ENCODE data around the gene KRT32. TPM values are rescaled to one million over a fixed set of nuclear protein-coding genes. Genes with fewer than 3 reads are reported as not detected.
"Not testable (repeated sequence)": the region's sequence is repeated elsewhere in the genome, so short reads cannot be mapped to it uniquely, and the experiment has no call there.

The KRT32 gene
- total RNA-seq, 1 experiment from 2014 or later, result 0.06 TPM

- DNase-seq (ENCODE audit: low read depth), result no peak
These were observed 37.5 kb downstream of the KRT32 start for GRCh38 chr17:41429667-41430066.

- no peak for DNase-seq (ENCODE audit: low read depth)
These were observed 38.4 kb downstream of the KRT32 start for GRCh38 chr17:41428591-41429291.

DNA sequence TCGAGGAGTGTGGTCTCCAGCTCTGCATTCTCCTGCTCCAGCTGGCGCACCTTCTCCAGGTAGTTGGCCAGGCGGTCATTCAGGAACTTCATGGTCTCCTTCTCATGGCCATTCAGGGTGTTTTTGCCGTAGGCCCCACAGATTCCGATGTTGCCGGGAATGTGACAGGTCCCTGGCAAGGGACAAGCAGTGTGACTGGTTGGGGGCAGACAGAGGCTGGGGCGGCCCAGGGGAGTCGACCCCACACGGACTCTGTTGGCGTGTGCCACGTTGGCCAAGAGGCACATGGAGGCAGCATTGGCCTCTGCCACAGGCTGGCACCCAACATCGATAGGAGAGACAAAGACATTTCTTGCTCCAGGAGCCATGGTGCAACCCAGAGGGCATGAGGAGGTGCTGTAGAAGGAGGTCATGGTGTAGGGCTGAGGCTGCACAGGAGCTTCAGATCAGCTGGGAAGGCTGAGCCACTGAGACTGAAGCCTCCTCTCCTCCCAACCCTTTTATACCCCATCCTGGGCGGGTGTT is 43.0 kb downstream of the KRT32 start, which contains the start of gene KRT37:
TSS of gene KRT37 (minus strand) at position 475 of the 525 bp plus-strand sequence. CDS start at position 413, 62 bp downstream.
- no peak for DNase-seq (ENCODE audit: low read depth)

- not testable (repeated sequence) for DNase-seq (ENCODE audit: low read depth)
These were observed 44.6 kb downstream of the KRT32 start for GRCh38 chr17:41422586-41422985.

- DNase-seq (ENCODE audit: low read depth), result no peak
These were observed 45.6 kb downstream of the KRT32 start for GRCh38 chr17:41421617-41422016.

GRCh38 chr17:41421116-41421515 is 46.1 kb downstream of the KRT32 start:
- DNase-seq (ENCODE audit: low read depth), result no peak

DNA sequence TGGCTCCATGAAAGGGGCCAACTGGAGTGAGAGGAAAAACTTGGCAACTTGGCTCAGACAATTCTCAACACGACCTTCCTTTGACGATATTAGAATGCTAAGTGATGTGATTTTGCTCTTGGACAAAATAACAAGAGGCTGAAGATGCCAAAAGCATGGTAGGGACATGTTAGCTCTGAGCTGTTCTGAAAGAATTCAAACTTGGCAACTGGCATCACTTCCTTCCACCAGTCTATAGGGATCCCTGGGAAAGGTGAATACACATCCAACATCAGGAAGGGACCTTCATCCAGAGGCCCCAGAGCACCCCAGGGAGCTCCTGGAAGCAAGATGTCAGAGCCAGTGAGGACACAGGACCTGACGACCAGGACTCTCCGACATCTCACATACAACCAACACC is 47.1 kb downstream of the KRT32 start:
- DNase-seq (ENCODE audit: low read depth), result no peak

GRCh38 chr17:41419716-41420115 is 47.5 kb downstream of the KRT32 start:
- DNase-seq (ENCODE audit: low read depth), result no peak

- DNase-seq (ENCODE audit: low read depth), result no peak
These were observed 48.9 kb downstream of the KRT32 start for GRCh38 chr17:41418116-41418860.

GRCh38 chr17:41417576-41418015 is 49.6 kb downstream of the KRT32 start:
- DNase-seq (ENCODE audit: low read depth), result no peak

GRCh38 chr17:41417127-41417526 is 50.1 kb downstream of the KRT32 start:
- no peak for DNase-seq (ENCODE audit: low read depth)

DNA sequence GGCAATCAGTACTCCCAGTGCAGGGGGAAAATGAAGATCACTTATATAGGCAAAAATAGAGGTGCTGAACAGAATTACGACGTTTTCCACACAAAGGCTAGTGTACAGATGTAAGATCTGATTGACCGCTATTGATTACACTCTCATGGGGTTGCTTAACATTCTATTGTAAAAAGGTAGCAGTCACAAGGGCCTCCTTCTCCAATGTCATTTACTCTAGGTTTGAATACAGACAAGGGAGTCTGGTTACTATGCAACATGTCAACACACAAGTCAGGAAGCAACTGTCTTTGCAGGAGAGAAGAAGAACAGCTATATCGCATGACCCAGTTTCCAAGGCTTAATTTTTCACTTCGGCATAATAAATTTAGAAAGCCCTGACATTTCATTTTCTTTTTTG is 50.7 kb downstream of the KRT32 start:
- no peak for DNase-seq (ENCODE audit: low read depth)

DNA sequence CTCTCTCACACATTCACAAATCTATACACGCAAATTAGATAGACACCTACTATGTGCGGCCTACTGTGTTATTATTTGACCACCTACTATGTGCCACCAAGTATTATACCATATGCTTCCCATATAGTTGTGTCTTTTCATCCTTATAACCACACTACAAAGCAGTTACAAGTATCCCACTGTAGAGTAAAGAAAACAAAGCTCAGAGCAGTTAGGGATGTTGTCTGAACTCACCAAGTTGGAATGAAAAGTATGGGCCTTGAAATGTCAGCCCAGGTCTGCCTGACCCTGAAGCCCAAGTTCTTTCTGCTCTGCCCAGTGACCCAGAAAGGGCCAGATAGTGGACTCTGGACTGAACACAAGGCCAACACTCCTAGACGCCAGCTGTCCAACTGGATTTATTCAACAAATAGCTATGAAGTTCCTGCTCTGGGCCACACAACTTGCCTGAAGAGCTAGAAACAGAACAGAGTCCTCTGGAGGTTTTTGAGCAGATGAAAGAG is 51.3 kb downstream of the KRT32 start:
- no peak for DNase-seq (ENCODE audit: low read depth)

- DNase-seq (ENCODE audit: low read depth), result no peak
These were observed 51.8 kb downstream of the KRT32 start for GRCh38 chr17:41415411-41415810.

- no peak for DNase-seq (ENCODE audit: low read depth)
These were observed 53.2 kb downstream of the KRT32 start for GRCh38 chr17:41413982-41414381.

DNA sequence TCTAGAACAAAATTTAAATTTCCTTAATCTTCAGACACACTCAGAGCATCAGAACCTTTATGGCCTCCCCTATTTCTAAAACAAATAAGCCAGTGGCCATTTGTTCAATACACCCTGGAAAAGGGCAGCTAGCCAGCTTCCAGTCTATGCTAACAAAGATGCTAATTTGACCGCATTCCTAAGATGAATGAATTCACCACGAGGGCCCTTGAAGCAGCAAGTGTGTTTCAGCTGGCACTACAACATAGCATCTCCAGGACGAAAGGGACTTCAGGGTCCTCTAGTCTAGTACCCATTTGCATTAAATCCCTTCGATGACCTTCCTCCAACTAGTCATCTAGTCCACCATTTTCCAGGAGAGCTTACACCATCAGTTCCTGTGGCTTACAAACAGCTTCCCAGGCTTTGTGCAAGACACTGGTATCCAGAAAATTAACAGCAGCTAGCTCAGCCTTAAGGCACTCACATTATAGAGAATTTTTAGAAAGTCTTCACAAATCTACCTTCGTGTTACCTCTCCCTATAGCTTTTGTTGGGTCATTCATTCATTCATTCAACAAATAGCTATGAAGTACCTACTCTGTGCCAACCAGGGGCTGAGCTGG is 53.7 kb downstream of the KRT32 start:
- DNase-seq (ENCODE audit: low read depth), result no peak

- no peak for DNase-seq (ENCODE audit: low read depth)
These were observed 55.9 kb downstream of the KRT32 start for GRCh38 chr17:41411072-41411840.
